GM10248 (cell line): ENCODE results near the gene DGLUCY.
"Not testable (repeated sequence)": the region's sequence is repeated elsewhere in the genome, so short reads cannot be mapped to it uniquely, and the experiment has no call there.

Experiments
- CTCF ChIA-PET: fragments of 300-600 bp; sonication (Branson Sonifier 250); formaldehyde crosslinking; extraction: SDS; loops from one replicate; lab custom pipeline; 2021; ENCODE audit warnings: antibody characterized with exemption; lab: Yijun Ruan, JAX
- POLR2A ChIA-PET: fragments of 350-650 bp; sonication (Branson Sonifier 250); formaldehyde crosslinking; extraction: SDS; loops from one replicate; lab custom pipeline; 2020; ENCODE audit warnings: antibody characterized with exemption; lab: Yijun Ruan, JAX
- DNase-seq: peaks from one replicate; pipeline ENCODE4 v3.0.0; 2012; ENCODE audit errors: extremely low spot score
- CTCF ChIP-seq: IDR thresholded peaks from 2 replicates; pipeline ENCODE4 v1.5.1; 2012; ENCODE audit warnings: mild to moderate bottlenecking, low read depth; ENCODE audit errors: extremely low read depth, missing control alignments, control extremely low read depth

DGLUCY gene

GRCh38 chr14:91187271-91187670 lies 73.4 kb downstream of the DGLUCY start:
- CTCF ChIA-PET = no interaction called here
- POLR2A ChIA-PET = no interaction called here
- no peak for TF ChIP-seq CTCF
- no peak for DNase-seq

GRCh38 chr14:91190853-91191252 lies 77.0 kb downstream of the DGLUCY start:
- no peak for TF ChIP-seq CTCF
- POLR2A ChIA-PET = no interaction called here
- DNase-seq = no peak
- CTCF ChIA-PET = interaction anchor here (1.0 kb wide), 1 partner anchor 14 kb away, joined by 3 read pairs; no protein-coding TSS in a partner anchor

- ChIA-PET CTCF (interaction anchor here (1.0 to 3.1 kb wide), 7 partner anchors 12 to 130 kb away, joined by 3 to 16 read pairs (median 4); no protein-coding TSS in a partner anchor), POLR2A (interaction anchor here (0.6 kb wide), 1 partner anchor 30 kb away, joined by 3 read pairs; no protein-coding TSS in a partner anchor)
- TF ChIP-seq CTCF = no peak
- no peak for DNase-seq
These were observed 79.2 kb downstream of the DGLUCY start for GRCh38 chr14:91193069-91193468.

- no peak for TF ChIP-seq CTCF
- ChIA-PET CTCF (interaction anchor here (3.1 kb wide), 1 partner anchor 22 kb away, joined by 16 read pairs; no protein-coding TSS in a partner anchor), POLR2A (no interaction called here)
- DNase-seq = no peak
These were observed 82.0 kb downstream of the DGLUCY start for GRCh38 chr14:91195881-91196280.

GRCh38 chr14:91197631-91198030 lies 83.8 kb downstream of the DGLUCY start:
- POLR2A ChIA-PET = no interaction called here
- CTCF ChIA-PET = no interaction called here
- TF ChIP-seq CTCF = no peak
- DNase-seq = no peak

GRCh38 chr14:91200802-91201201 lies 86.9 kb downstream of the DGLUCY start:
- CTCF ChIA-PET = interaction anchor here (1.0 to 1.2 kb wide), 2 partner anchors 16 to 298 kb away, joined by 3 read pairs; no protein-coding TSS in a partner anchor
- DNase-seq, POLR2A ChIA-PET: not testable (repeated sequence)

GRCh38 chr14:91202234-91202974 lies 88.5 kb downstream of the DGLUCY start:
- ChIA-PET CTCF (interaction anchor here (1.2 to 2.0 kb wide), 3 partner anchors 14 to 25 kb away, joined by 3 to 5 read pairs (median 3); no protein-coding TSS in a partner anchor), POLR2A (interaction anchor here (0.6 kb wide), 1 partner anchor 893 kb away, joined by 5 read pairs; no protein-coding TSS in a partner anchor)

More at GRCh38 chr14:91202234-91202974, 88.5 kb downstream of the DGLUCY start:
- DNase-seq = no peak
- TF ChIP-seq CTCF = no peak
